ENCODE data around the gene ITGB4.
"Not testable (repeated sequence)": the region's sequence is repeated elsewhere in the genome, so short reads cannot be mapped to it uniquely, and the experiment has no call there.

- not testable (repeated sequence) for TF ChIP-seq CTCF (IDR thresholded peaks at IDR 0.05; ENCODE audit: extremely low read depth in 1 of 2, insufficient read depth in 1 of 2, low read depth in 1 of 2, low read length in 2 of 2); POLR2AphosphoS5 (IDR thresholded peaks at IDR 0.05; ENCODE audit: insufficient read depth, low read depth, low read length)
Observed at GRCh38 chr17:75759978-75760640, 38.9 kb downstream of the ITGB4 start.
